Hepatocyte (in vitro differentiated cells): ENCODE data around the gene NAV2.

ENCODE experiments used
- CTCF ChIP-seq: fragments of 200-600 bp; sonication (generic); IDR thresholded peaks from 2 replicates; pipeline ENCODE4 v1.5.1; 2016; ENCODE audit warnings: antibody characterized with exemption, mild to moderate bottlenecking; ENCODE audit not compliant: poor library complexity
- EZH2 ChIP-seq: fragments of 200-600 bp; sonication (generic); IDR thresholded peaks from 2 replicates; pipeline ENCODE4 v1.6.1; 2016; ENCODE audit warnings: antibody characterized with exemption, mild to moderate bottlenecking, borderline replicate concordance
- EZH2phosphoT487 ChIP-seq: fragments of 200-600 bp; sonication (generic); IDR thresholded peaks from one replicate; pipeline ENCODE4 v1.6.1; 2018; ENCODE audit warnings: antibody characterized with exemption, mild to moderate bottlenecking, low read depth, moderate library complexity; ENCODE audit not compliant: unreplicated experiment, severe bottlenecking

- TF ChIP-seq CTCF: no peak
- no peak for TF ChIP-seq EZH2phosphoT487
- TF ChIP-seq EZH2: no peak
Observed at GRCh38 chr11:20011307-20011951, 298.8 kb downstream of the NAV2 start.
